Left renal cortex interstitium (tissue), 4 donors: ENCODE data around the gene ACSF2. TPM values are rescaled to one million over a fixed set of nuclear protein-coding genes. Genes with fewer than 3 reads are reported as not detected.
"Not testable (repeated sequence)": the region's sequence is repeated elsewhere in the genome, so short reads cannot be mapped to it uniquely, and the experiment has no call there.

ENCODE experiments used
- DNase-seq, 4 donors: peaks; one replicate each; pipeline ENCODE4 v3.0.0-alpha.2; 2013; ENCODE audit warnings: low read depth in 4 of 4, low spot score in 2 of 4, missing footprints in 1 of 4
- polyA plus RNA-seq, 4 donors: library from polyadenylated mRNA; unstranded; fragments of 120-200 nt; gene quantifications; one replicate each; pipeline ENCODE4 v1.2.1, GENCODE V29; 2013; ENCODE audit not compliant: insufficient read length in 4 of 4

Gene ACSF2
- polyA plus RNA-seq, 4 donors, result 65.3 to 117 (median 100) TPM

GRCh38 chr17:50475775-50476544, 49.9 kb downstream of the ACSF2 start:
- DNase-seq, result not testable (repeated sequence)

- DNase-seq, result no peak
Measured at GRCh38 chr17:50476545-50477315, 50.7 kb downstream of the ACSF2 start.

- DNase-seq, result no peak
Measured at GRCh38 chr17:50477976-50478375, 52.0 kb downstream of the ACSF2 start.

GRCh38 chr17:50478391-50479381, 52.7 kb downstream of the ACSF2 start, which contains the start of gene RSAD1:
TSS of gene RSAD1 (plus strand) at chr17:50478860. CDS start at chr17:50478885, 25 bp downstream.
- DNase-seq, result peak; percentile 74 to 86 (median 82)

GRCh38 chr17:50479522-50480141, 53.6 kb downstream of the ACSF2 start:
- peak in 2 of 4 donors; percentile 53 to 66 for DNase-seq

- DNase-seq, result no peak
Measured at GRCh38 chr17:50480142-50480764, 54.2 kb downstream of the ACSF2 start.

GRCh38 chr17:50480854-50481490, 55.0 kb downstream of the ACSF2 start:
- DNase-seq, result no peak

GRCh38 chr17:50481648-50482047, 55.6 kb downstream of the ACSF2 start:
- no peak for DNase-seq

- DNase-seq, result no peak
Measured at GRCh38 chr17:50482110-50482509, 56.1 kb downstream of the ACSF2 start.

- DNase-seq, result peak in 2 of 4 donors; percentile 42 to 82
Measured at GRCh38 chr17:50482516-50482915, 56.5 kb downstream of the ACSF2 start.

GRCh38 chr17:50483266-50483665, 57.2 kb downstream of the ACSF2 start:
- no peak for DNase-seq

- DNase-seq, result no peak
Measured at GRCh38 chr17:50484386-50485155, 58.6 kb downstream of the ACSF2 start.

- no peak for DNase-seq
Measured at GRCh38 chr17:50487213-50488096, 61.4 kb downstream of the ACSF2 start.

- DNase-seq, result no peak
Measured at GRCh38 chr17:50488880-50489279, 62.9 kb downstream of the ACSF2 start.

- DNase-seq, result no peak
Measured at GRCh38 chr17:50491505-50491904, 65.5 kb downstream of the ACSF2 start.

- no peak for DNase-seq
Measured at GRCh38 chr17:50492214-50492613, 66.2 kb downstream of the ACSF2 start.

- DNase-seq, result no peak
Measured at GRCh38 chr17:50493744-50494143, 67.7 kb downstream of the ACSF2 start.
